ENCODE results near the gene SLC12A5. TPM values are rescaled to one million over a fixed set of nuclear protein-coding genes. Genes with fewer than 3 reads are reported as not detected.

Gene SLC12A5
- total RNA-seq, 2 experiments from 2014 or later: 0.42 to 0.87 TPM

DNA sequence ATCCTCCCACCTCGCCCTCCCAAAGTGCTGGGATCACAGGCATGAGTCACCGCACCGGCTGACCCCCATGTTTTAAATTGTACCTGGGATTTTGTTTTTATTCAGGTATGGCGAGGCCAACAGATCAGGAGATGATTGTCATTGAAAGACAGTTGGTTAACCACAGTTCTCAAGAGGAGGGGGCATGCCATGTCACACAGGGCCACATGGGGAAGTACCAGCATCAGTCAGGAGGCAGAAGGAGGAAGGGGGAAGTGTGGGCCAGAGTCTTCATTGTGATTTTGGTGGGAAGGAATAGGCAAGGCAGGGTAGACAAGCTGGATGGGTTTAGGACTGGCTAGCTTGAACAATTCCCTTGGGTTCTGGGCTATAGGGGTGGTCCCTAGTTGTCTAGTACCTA, 30.3 kb upstream of the SLC12A5 start:
- Mint-ChIP-seq H3K27ac (no peak overlapping the region), H3K36me3 (ENCODE audit: low read depth) (no peaks in the 10 kb centered on the region), H3K4me1 (peaks cover 54% of the 10 kb centered on the region), H3K27me3 (peaks cover 9% of the 10 kb centered on the region), H3K4me3 (no peak overlapping the region), H3K9me3 (no peaks in the 10 kb centered on the region)
- ChIA-PET CTCF (interaction anchor here (1.2 to 6.8 kb wide), 6 partner anchors 11 to 29 kb away, joined by 3 to 30 read pairs (median 4); no protein-coding TSS in a partner anchor), POLR2A (no interaction called here)
- DNase-seq: no peak

DNA sequence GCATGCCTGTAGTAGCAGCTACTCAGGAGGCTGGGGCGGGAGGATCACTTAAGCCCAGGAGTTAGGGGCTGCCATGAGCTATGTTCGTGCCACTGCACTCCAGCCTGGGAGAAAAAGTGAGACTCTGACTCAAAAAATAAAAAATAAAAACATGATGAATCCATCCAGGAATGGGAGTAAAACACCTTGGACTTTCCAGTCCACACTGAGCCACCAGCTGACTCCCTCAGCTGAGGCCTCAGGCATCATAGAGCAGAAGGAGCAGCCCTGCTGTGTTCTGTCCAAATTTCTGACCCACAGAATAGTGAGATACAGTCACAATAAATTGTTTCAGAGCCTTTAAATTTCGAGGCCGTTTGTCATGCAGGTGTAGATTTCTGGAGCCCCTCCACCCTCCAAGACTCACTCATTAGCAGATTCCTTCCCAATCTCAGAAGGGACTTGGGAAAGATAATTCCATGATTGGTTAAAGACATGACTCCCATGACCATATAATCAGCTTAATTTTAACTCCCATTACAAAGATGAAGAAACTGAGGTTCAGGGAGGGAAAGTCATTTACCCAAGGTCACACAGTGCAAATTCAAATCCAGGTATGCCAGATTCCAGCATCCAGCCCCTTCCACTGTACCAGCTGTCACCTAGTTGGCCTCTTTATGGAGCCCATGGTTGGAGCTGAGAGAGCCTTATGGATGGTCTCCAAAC, 29.3 kb upstream of the SLC12A5 start:
- no peaks in the 10 kb centered on the region for H3K9me3 Mint-ChIP-seq
- ChIA-PET CTCF (interaction anchor here (0.9 to 6.8 kb wide), 6 partner anchors 12 to 357 kb away, joined by 3 to 30 read pairs (median 4); no protein-coding TSS in a partner anchor), POLR2A (no interaction called here)
- peaks cover 61% of the 10 kb centered on the region for H3K4me1 Mint-ChIP-seq
- no peak overlapping the region for H3K4me3 Mint-ChIP-seq
- peaks cover 12% of the 10 kb centered on the region for H3K27me3 Mint-ChIP-seq
- H3K27ac Mint-ChIP-seq: no peak overlapping the region
- no peaks in the 10 kb centered on the region for H3K36me3 Mint-ChIP-seq (ENCODE audit: low read depth)
- no peak for DNase-seq

DNA sequence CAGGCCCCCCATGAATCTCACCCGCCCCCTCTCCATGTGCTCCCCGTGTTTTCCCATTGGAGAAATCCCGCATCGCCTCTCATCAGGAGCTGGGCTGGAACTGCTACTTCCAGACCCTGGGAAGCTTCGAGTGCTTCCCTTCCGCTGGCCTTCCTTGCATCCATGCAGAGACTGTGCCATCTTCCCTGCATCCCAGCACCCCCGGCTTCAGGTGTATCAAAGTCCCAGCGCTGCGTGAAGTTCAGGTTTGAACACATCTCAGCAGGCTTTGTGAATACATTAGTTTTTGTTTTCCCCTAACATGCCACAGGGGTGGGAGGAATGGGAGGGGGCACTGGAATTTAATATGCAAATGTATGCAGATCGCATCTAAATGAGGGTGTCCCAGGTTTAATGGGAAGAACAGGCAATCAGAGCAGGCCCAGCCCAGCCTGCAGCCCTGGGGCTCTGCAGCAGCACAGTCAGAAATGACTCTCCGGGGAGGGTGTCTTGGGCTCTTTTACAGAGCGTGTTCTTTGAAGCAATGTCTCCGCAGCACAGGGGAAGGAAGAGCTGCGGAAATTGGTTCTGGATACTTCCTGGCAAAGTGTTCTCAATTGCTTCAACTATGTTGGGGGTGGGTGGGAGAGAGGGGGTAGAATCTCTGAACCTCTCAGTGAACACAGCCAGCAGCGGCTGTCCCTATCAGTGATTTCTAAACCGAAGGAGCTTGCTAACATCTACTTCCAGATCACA, 28.6 kb upstream of the SLC12A5 start:
- Mint-ChIP-seq H3K36me3 (ENCODE audit: low read depth) (no peaks in the 10 kb centered on the region), H3K4me1 (peaks cover 64% of the 10 kb centered on the region), H3K4me3 (no peak overlapping the region), H3K9me3 (no peaks in the 10 kb centered on the region), H3K27me3 (peaks cover 12% of the 10 kb centered on the region), H3K27ac (no peak overlapping the region)
- ChIA-PET POLR2A (no interaction called here), CTCF (interaction anchor here (0.8 to 6.8 kb wide), 5 partner anchors 11 to 14 kb away, joined by 3 to 30 read pairs (median 4); no protein-coding TSS in a partner anchor)
- peak; percentile 43 for DNase-seq

DNA sequence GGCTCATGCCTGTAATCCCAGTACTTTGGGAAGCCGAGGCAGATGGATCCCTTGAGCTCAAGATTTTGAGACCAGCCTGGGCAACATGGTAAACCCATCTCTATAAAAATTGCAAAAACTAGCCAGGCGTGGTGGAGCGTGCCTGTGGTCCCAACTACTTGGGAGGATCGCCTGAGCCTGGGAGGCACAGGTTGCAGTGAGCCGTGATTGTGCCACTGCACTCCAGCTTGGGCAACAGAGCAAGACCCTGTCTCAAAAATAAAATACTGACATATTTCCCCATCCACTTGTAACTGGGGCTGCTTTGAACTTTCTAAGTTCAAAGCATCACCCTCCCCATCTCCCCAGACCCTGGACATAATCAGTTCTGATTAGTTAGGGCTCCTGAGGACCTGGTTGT, 27.5 kb upstream of the SLC12A5 start:
- POLR2A ChIA-PET: no interaction called here
- Mint-ChIP-seq H3K9me3 (no peaks in the 10 kb centered on the region), H3K36me3 (ENCODE audit: low read depth) (no peaks in the 10 kb centered on the region), H3K27me3 (peaks cover 20% of the 10 kb centered on the region), H3K4me3 (no peak overlapping the region), H3K27ac (no peak overlapping the region), H3K4me1 (peaks cover 75% of the 10 kb centered on the region)
- DNase-seq: no peak
- CTCF ChIA-PET: interaction anchor here (1.2 to 6.8 kb wide), 3 partner anchors 12 to 21 kb away, joined by 4 to 30 read pairs (median 6); no protein-coding TSS in a partner anchor

DNA sequence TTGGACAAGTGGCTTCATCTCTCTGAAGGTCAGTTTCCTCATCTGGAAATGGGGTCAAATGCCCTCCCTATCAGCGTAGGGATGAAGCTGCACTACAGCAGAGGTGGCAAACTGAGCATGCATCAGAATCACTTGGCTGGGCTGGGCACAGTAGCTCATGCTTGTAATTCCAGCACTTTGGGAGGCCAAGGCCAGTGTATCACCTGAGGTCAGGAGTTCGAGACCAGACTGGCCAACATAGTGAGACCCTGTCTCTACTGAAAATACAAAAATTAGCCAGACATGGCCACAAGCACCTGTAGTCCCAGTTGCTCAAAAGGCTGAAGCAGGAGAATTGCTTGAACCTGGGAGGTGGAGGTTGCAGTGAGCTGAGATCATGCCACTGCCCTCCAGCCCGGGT, 27.0 kb upstream of the SLC12A5 start:
- Mint-ChIP-seq H3K9me3 (no peaks in the 10 kb centered on the region), H3K4me1 (peaks cover 77% of the 10 kb centered on the region), H3K27ac (no peak overlapping the region), H3K4me3 (no peak overlapping the region), H3K27me3 (peaks cover 25% of the 10 kb centered on the region), H3K36me3 (ENCODE audit: low read depth) (no peaks in the 10 kb centered on the region)
- POLR2A ChIA-PET: no interaction called here
- DNase-seq: no peak
- CTCF ChIA-PET: interaction anchor here (1.0 to 6.8 kb wide), 4 partner anchors 11 to 21 kb away, joined by 4 to 30 read pairs (median 5); no protein-coding TSS in a partner anchor

DNA sequence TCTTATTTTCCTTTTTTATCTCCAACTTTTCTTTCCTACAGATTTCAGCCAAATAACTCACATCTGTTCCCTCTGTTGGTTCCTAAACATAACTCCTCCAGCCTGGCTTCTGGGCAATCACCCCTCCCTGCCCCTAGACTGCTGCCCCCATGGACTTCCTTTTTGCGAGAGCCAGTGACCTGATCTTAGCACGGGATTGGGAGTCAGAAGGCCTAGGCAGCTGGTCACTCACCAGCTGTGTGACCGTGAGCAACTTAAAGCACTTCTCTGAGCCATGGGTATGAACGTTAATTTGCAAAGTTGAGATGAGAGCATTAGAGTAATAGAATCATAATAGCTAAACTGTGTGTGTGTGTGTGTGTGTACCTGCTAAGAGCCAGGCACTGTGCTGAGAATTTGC, 24.8 kb upstream of the SLC12A5 start:
- H3K27ac Mint-ChIP-seq: no peak overlapping the region
- H3K27me3 Mint-ChIP-seq: peaks cover 40% of the 10 kb centered on the region
- POLR2A ChIA-PET: no interaction called here
- no peak for DNase-seq
- no peak overlapping the region for H3K4me3 Mint-ChIP-seq
- H3K4me1 Mint-ChIP-seq: peaks cover 68% of the 10 kb centered on the region
- CTCF ChIA-PET: interaction anchor here (0.8 to 2.4 kb wide), 4 partner anchors 9 to 18 kb away, joined by 3 to 11 read pairs (median 6); no protein-coding TSS in a partner anchor
- H3K9me3 Mint-ChIP-seq: no peaks in the 10 kb centered on the region
- H3K36me3 Mint-ChIP-seq (ENCODE audit: low read depth): no peaks in the 10 kb centered on the region

DNA sequence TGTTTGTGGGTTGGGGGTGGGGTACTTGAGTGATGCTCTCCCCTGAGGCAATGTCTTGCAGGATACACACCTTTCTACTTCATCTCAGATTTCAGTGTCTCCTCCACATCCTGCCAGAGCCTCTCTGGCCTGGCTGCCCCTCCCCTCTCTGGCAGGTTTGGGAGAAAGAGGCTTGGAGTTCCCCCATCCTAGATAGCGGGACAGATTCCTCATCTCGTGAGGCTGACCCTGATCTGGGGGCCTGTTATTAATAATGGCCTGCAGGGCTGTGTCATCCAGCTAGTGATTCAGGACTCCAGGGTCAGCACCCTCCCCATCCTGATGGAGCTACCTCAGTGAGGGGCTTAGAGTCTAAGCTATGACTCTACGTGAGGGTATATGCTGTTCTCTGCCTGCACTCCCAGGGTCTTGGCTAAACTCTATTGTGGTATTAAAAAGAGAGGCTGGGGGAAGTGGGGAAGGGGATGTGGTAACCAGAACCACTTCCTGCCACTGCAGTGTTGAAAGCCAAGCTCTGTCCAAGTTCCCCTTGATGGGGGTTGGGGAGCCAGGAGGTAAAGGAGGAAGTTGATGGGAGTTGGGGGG, 24.0 kb upstream of the SLC12A5 start:
- H3K27ac Mint-ChIP-seq: peak overlapping the region; percentile 68

DNA sequence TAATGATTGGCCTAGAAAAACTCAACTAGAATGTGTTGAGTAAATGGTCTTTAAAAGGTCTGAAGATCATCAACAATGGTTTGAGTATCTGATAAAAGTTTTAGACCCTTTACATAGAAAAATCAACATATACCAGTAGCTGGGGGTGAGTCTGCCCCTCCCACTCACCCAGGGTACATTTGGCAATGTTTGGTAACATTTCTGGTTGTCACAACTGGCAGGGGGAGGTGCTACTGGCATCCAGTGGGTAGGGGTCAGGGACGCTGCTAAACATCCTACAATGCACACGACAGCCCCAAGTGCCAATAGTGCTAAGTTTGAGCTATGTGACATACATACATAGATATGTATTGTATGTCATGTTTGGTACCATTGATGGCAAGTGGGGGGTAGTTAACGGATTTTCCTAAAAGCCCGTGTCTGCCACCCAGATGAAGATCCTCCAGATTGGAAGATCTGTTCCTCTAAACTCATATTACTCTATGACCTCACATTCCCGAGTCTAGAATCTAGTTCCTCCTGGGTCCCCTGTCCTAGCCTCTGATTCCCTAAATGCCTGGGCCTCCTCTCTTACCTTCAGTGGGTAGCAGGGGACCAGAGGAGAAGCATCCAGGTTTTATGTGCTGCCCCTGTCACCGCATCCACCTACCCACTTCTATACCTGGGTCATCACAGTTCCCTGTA, 22.9 kb upstream of the SLC12A5 start:
- POLR2A ChIA-PET: no interaction called here
- Mint-ChIP-seq H3K9me3 (no peaks in the 10 kb centered on the region), H3K36me3 (ENCODE audit: low read depth) (no peaks in the 10 kb centered on the region), H3K4me3 (no peak overlapping the region), H3K27me3 (peaks cover 59% of the 10 kb centered on the region), H3K27ac (no peak overlapping the region), H3K4me1 (peaks cover 64% of the 10 kb centered on the region)
- CTCF ChIA-PET: interaction anchor here (1.1 to 2.1 kb wide), 3 partner anchors 8 to 28 kb away, joined by 3 to 7 read pairs (median 4); no protein-coding TSS in a partner anchor
- no peak for DNase-seq

More for the DNA sequence above, 24.0 kb upstream of the SLC12A5 start:
- ChIA-PET CTCF (interaction anchor here (1.1 to 2.0 kb wide), 5 partner anchors 8 to 26 kb away, joined by 3 to 11 read pairs (median 4); no protein-coding TSS in a partner anchor), POLR2A (no interaction called here)
- Mint-ChIP-seq H3K36me3 (ENCODE audit: low read depth) (no peaks in the 10 kb centered on the region), H3K4me1 (peaks cover 64% of the 10 kb centered on the region), H3K9me3 (no peaks in the 10 kb centered on the region), H3K27me3 (peaks cover 47% of the 10 kb centered on the region), H3K4me3 (peak overlapping the region; percentile 49)
- DNase-seq: peak; percentile 56

DNA sequence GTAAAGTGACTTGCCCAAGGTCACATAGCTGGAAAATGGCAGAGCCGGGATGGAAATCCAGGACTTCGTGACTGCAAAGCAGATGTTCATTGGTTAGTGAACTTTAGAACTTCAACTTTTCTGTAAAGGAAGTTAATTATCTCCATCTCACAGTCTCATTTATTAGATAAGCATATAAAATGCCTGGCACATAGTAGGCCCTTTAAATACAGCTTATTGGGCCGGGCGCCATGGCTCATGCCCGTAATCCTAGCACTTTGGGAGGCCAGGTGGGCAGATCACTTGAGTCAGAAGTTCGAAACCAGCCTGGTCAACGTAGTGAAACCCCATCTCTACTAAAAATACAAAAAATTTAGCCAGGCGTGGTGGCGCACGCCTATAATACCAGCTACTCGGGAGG, 22.1 kb upstream of the SLC12A5 start:
- ChIA-PET CTCF (interaction anchor here (2.1 kb wide), 1 partner anchor 20 kb away, joined by 7 read pairs; no protein-coding TSS in a partner anchor), POLR2A (no interaction called here)
- no peak overlapping the region for H3K4me3 Mint-ChIP-seq
- no peaks in the 10 kb centered on the region for H3K9me3 Mint-ChIP-seq
- no peak for DNase-seq
- peaks cover 4% of the 10 kb centered on the region for H3K36me3 Mint-ChIP-seq (ENCODE audit: low read depth)
- H3K4me1 Mint-ChIP-seq: peaks cover 67% of the 10 kb centered on the region
- no peak overlapping the region for H3K27ac Mint-ChIP-seq
- peaks cover 64% of the 10 kb centered on the region for H3K27me3 Mint-ChIP-seq

DNA sequence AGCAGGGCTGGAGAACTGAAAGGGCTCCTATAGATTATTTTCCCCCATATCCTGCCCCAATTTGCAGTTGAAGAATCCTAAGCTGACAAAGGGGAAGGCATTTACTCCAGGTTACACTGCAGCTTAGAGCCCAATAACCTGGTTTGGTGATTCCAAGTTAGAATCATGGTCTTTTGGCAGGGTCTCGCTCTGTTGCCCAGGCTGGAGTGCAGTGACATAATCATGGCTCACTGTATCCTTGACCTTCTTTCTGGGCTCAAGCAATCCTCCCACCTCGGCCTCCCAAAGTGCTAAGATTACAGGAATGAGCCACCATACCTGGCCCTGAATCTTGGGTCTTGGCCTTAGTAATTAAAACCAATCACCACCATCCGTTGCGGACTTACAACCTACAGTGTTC, 21.3 kb upstream of the SLC12A5 start:
- no peak overlapping the region for H3K27ac Mint-ChIP-seq
- no peak overlapping the region for H3K4me3 Mint-ChIP-seq
- ChIA-PET CTCF (interaction anchor here (2.1 kb wide), 1 partner anchor 21 kb away, joined by 7 read pairs; no protein-coding TSS in a partner anchor), POLR2A (no interaction called here)
- peaks cover 70% of the 10 kb centered on the region for H3K4me1 Mint-ChIP-seq
- H3K9me3 Mint-ChIP-seq: no peaks in the 10 kb centered on the region
- H3K36me3 Mint-ChIP-seq (ENCODE audit: low read depth): peaks cover 4% of the 10 kb centered on the region
- DNase-seq: no peak
- peaks cover 71% of the 10 kb centered on the region for H3K27me3 Mint-ChIP-seq

DNA sequence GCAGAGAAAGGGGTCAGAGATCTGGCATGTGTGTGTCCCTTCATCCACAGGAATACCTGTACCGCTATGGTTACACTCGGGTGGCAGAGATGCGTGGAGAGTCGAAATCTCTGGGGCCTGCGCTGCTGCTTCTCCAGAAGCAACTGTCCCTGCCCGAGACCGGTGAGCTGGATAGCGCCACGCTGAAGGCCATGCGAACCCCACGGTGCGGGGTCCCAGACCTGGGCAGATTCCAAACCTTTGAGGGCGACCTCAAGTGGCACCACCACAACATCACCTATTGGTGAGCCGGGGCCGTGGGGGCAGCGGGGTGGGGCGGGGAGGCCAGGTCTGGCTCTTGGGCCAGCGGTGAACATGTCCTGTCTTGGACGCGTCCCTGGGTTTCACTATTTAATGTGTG, 19.2 kb upstream of the SLC12A5 start:
- H3K27me3 Mint-ChIP-seq: peaks cover 72% of the 10 kb centered on the region
- H3K9me3 Mint-ChIP-seq: no peaks in the 10 kb centered on the region
- POLR2A ChIA-PET: no interaction called here
- H3K36me3 Mint-ChIP-seq (ENCODE audit: low read depth): peaks cover 4% of the 10 kb centered on the region
- DNase-seq: no peak
- H3K4me3 Mint-ChIP-seq: no peak overlapping the region
- CTCF ChIA-PET: interaction anchor here (0.9 to 1.3 kb wide), 3 partner anchors 13 to 41 kb away, joined by 3 to 5 read pairs (median 4); no protein-coding TSS in a partner anchor
- peaks cover 68% of the 10 kb centered on the region for H3K4me1 Mint-ChIP-seq
- H3K27ac Mint-ChIP-seq: no peak overlapping the region

Data from activated CD4-positive, alpha-beta T cell treated with anti-CD3 and anti-CD28 coated beads, Interleukin-2, amount 10 ng/mL, durations not matched to agents 7 days and 5 days (primary cell).